Gastrocnemius medialis (tissue), 4 donors: Measurements from ENCODE around the gene PLAC1.

Source experiments
- POLR2A ChIP-seq, 2 donors: fragments of 450-650 bp; IDR thresholded peaks; one replicate each; pipeline ENCODE4 v1.6.1; 2017; ENCODE audit warnings: antibody characterized with exemption in 2 of 2, mild to moderate bottlenecking in 2 of 2, moderate library complexity in 2 of 2
- TF ChIP-seq, protein P1 (sequence below), 5 experiments: fragments of 450-650 bp in 3 of 5; fragments of 200-600 bp in 2 of 5; sonication (generic) in 2 of 5; IDR thresholded peaks in 4 of 5; conservative IDR thresholded peaks in 1 of 5; 1 replicate in 4 of 5; 2 replicates in 1 of 5; pipeline ENCODE4 v1.5.1; 2016 to 2019; ENCODE audit warnings: antibody characterized with exemption in 5 of 5, mild to moderate bottlenecking in 3 of 5, moderate library complexity in 3 of 5

DNA sequence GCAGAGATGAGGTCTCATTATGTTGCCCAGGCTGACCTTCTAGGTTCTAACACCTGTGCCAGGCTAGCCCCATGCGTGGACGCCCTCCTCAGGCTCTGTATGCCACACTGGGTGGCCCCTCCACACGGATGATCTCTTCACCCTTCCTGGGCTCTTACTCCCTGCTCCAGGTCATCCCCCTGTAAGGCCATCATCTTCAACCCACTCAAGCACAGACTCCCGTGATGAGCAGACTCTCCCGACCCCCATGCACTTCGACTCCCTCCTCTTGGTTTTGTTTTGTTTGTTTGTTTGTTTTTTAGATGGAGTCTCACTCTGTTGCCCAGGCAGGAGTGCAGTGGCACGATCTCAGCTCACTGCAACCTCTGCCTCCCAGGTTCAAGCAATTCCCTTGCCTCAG, 127.4 kb downstream of the PLAC1 start:
- TF ChIP-seq, protein P1, sequence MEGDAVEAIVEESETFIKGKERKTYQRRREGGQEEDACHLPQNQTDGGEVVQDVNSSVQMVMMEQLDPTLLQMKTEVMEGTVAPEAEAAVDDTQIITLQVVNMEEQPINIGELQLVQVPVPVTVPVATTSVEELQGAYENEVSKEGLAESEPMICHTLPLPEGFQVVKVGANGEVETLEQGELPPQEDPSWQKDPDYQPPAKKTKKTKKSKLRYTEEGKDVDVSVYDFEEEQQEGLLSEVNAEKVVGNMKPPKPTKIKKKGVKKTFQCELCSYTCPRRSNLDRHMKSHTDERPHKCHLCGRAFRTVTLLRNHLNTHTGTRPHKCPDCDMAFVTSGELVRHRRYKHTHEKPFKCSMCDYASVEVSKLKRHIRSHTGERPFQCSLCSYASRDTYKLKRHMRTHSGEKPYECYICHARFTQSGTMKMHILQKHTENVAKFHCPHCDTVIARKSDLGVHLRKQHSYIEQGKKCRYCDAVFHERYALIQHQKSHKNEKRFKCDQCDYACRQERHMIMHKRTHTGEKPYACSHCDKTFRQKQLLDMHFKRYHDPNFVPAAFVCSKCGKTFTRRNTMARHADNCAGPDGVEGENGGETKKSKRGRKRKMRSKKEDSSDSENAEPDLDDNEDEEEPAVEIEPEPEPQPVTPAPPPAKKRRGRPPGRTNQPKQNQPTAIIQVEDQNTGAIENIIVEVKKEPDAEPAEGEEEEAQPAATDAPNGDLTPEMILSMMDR (IDR thresholded peaks at IDR 0.05 in 4 of 5, conservative IDR thresholded peaks at IDR 0.05 in 1 of 5), result no peak
- no peak for TF ChIP-seq POLR2A (IDR thresholded peaks at IDR 0.05)
